Measurements from ENCODE around the gene AKT3. TPM values are rescaled to one million over a fixed set of nuclear protein-coding genes. Genes with fewer than 3 reads are reported as not detected.

The AKT3 gene
- 19.1 to 28.0 TPM (median 23.2 TPM) in 5 replicates for total RNA-seq (2022; extraction: Qiagen RNA extraction)

GRCh38 chr1:243850202-243850451 lies at the start of gene AKT3:
Gene AKT3 (minus strand): TSS chr1:243850243. CDS start chr1:243843170, 7,073 bp downstream.

Other genes starting within 250 kb of the AKT3 start
- 3.8 to 4.4 TPM (median 4.1 TPM) in 5 replicates for gene ZBTB18, start 201.0 kb upstream of the AKT3 start, total RNA-seq (2022; extraction: Qiagen RNA extraction)